HEK293T (cell line): Measurements from ENCODE around the gene LYRM4.

Experiments used
- ARNT ChIP-seq: fragments of 450-650 bp; IDR thresholded peaks from 2 replicates; pipeline ENCODE4 v1.6.1; 2017; ENCODE audit warnings: mild to moderate bottlenecking
- CTBP1 ChIP-seq: fragments of 450-650 bp; IDR thresholded peaks from 2 replicates; pipeline ENCODE4 v1.6.1; 2016; ENCODE audit warnings: borderline replicate concordance
- ELF4 ChIP-seq: fragments of 450-650 bp; IDR thresholded peaks from 2 replicates; pipeline ENCODE4 v1.6.1; 2017; ENCODE audit warnings: antibody characterized with exemption
- FOXA1 ChIP-seq: fragments of 450-650 bp; IDR thresholded peaks from 2 replicates; pipeline ENCODE4 v1.6.1; 2016; ENCODE audit warnings: mild to moderate bottlenecking
- FOXK2 ChIP-seq: fragments of 450-650 bp; IDR thresholded peaks from 2 replicates; pipeline ENCODE4 v1.6.1; 2016; ENCODE audit warnings: mild to moderate bottlenecking
- FOXM1 ChIP-seq: fragments of 450-650 bp; IDR thresholded peaks from 2 replicates; pipeline ENCODE4 v1.6.1; 2017; ENCODE audit warnings: mild to moderate bottlenecking, borderline replicate concordance
- HDGF ChIP-seq: fragments of 450-650 bp; IDR thresholded peaks from 2 replicates; pipeline ENCODE4 v1.6.1; 2017; ENCODE audit warnings: antibody characterized with exemption, borderline replicate concordance
- L3MBTL2 ChIP-seq: fragments of 450-650 bp; conservative IDR thresholded peaks from 2 replicates; pipeline ENCODE4 v1.6.1; 2016; ENCODE audit warnings: mild to moderate bottlenecking
- NFRKB ChIP-seq: fragments of 450-650 bp; IDR thresholded peaks from 2 replicates; pipeline ENCODE4 v1.6.1; 2016; ENCODE audit warnings: mild to moderate bottlenecking, moderate library complexity
- PKNOX1 ChIP-seq: fragments of 450-650 bp; IDR thresholded peaks from 2 replicates; pipeline ENCODE4 v1.6.1; 2016
- SP1 ChIP-seq: fragments of 450-650 bp; IDR thresholded peaks from 2 replicates; pipeline ENCODE4 v1.6.1; 2017
- SUZ12 ChIP-seq: fragments of 450-650 bp; IDR thresholded peaks from 2 replicates; pipeline ENCODE4 v1.6.1; 2016; ENCODE audit warnings: mild to moderate bottlenecking

GRCh38 chr6:5115168-5115567, 145.6 kb downstream of the LYRM4 start:
- TF ChIP-seq FOXK2 (no peak), ELF4 (no peak), PKNOX1 (no peak), SP1 (no peak), NFRKB (no peak), SUZ12 (no peak), L3MBTL2 (no peak), FOXA1 (no peak), FOXM1 (no peak), ARNT (no peak), HDGF (no peak), CTBP1 (no peak)
